HG03457 (cell line): ENCODE results near the gene MANBA.
"Not testable (repeated sequence)": the region's sequence is repeated elsewhere in the genome, so short reads cannot be mapped to it uniquely, and the experiment has no call there.

ENCODE experiments used
- ATAC-seq: cut with Tn5 transposase; IDR thresholded peaks from one replicate; pipeline ENCODE4 v1.9.1; 2021; ENCODE audit warnings: moderate number of reproducible peaks; ENCODE audit not compliant: unreplicated experiment

The MANBA gene

GRCh38 chr4:102725229-102725628, 35.5 kb downstream of the MANBA start:
- no peak for ATAC-seq

- ATAC-seq, result no peak
These were observed 37.3 kb downstream of the MANBA start for GRCh38 chr4:102723511-102723910.

GRCh38 chr4:102722740-102723139, 38.0 kb downstream of the MANBA start:
- ATAC-seq, result no peak

- ATAC-seq, result not testable (repeated sequence)
These were observed 41.8 kb downstream of the MANBA start for GRCh38 chr4:102718833-102719575.

DNA sequence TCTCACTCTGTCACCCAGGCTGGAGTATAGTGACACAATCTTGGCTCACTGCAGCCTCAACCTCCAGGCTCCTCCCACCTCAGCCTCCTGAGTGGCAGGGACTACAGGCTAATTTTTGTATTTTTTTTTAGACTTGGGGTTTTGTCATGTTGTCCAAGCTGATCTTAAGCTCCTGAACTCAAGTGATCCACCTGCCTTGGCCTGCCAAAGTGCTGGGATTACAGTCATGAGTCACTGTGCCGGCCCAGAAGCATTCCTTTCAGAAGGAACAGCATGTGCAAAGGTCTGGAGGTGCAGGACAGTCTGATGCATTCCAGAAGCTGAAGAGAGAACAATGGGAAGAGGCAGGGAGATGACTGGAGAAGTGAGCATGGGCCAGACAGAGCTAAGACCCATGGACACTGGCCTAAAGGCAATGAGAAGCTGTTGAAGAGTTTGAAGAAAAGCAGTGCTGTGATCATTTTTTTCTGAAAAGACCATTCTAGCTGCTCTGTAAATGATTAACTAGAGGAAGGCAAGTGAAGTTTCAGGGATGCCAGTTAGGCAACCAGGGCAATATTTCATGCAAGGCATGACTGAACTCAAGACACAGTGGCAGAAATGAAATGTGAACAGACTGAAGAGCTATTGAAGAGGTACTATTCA, 43.2 kb downstream of the MANBA start:
- no peak for ATAC-seq

GRCh38 chr4:102715057-102715456, 45.7 kb downstream of the MANBA start:
- ATAC-seq, result no peak

GRCh38 chr4:102713774-102714173, 47.0 kb downstream of the MANBA start:
- not testable (repeated sequence) for ATAC-seq

- no peak for ATAC-seq
These were observed 47.7 kb downstream of the MANBA start for GRCh38 chr4:102713096-102713495.

DNA sequence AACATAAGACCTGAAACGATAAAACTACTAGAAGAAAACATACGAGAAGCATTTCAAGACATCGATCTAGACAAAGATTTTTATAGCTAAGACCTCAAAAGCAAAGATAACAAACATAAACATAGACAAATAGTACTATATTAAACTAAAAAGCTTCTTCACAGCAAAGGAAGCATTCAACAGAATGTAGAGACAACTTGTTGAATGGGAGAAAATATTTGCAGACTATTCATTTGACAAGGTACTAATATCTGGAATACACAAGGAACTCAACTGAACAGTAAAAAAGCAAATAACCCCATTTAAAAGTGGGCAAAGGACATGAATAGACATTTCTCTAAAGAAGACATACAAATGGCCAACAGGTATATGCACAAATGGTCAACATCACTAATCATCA, 49.8 kb downstream of the MANBA start:
- ATAC-seq, result no peak

DNA sequence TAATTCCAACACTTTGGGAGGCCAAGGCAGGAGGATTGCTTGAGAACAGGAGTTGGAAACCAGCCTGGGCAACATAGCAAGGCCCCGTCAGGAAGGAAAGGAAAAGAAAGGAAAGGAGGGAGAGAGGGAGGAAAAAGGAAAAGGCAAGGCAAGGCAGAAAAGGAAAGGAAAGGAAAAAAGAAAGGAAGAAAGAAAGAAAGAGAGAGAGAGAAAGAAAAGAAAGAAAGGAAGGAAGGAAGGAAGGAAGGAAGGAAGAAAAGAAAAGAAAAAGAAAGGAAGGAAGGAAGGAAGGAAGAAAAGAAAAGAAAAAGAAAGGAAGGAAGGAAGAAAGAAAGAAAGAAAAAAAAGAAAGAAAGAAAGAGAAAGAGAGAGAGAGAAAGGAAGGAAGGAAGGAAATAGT, 51.7 kb downstream of the MANBA start:
- ATAC-seq, result not testable (repeated sequence)

DNA sequence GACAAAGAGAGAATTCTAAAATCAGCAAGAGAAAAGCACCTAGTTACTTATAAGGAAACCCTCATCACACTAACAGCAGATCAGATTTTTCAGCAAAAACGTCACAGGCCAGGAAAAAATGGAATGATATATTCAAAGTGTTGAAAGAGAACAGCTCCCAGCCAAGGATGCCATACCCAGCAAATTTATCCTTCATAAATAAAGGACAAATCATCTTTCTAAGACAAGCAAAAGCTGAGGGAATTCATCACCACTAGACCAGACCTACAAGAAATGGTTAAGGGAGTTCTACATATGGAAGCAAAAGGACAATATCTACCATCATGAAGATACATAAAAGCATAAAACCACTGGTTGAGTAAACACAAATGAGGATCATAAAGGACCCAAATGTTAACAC, 53.6 kb downstream of the MANBA start:
- no peak for ATAC-seq

- ATAC-seq, result no peak
These were observed 55.3 kb downstream of the MANBA start for GRCh38 chr4:102705391-102705935.

- ATAC-seq, result no peak
These were observed 64.0 kb downstream of the MANBA start for GRCh38 chr4:102696758-102697157.

DNA sequence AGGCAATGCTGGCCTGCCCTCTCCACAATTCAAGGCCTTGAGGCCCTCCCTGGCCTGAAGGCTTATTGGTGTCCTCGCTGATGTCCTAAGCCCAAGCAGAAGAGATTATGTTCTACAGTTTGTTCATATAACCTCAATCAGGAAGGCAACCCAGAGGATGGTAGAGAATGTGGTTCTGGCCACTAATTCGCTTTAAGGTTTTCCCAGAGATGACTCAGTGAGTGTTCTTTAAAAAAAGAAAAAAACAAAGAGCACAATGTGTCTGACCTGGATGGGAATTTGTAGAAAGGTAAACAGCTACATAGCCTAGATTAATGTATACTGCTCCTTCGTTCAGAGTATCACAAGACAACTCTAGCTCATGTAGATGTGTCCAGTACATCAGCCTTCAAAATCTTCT, 66.0 kb downstream of the MANBA start:
- ATAC-seq, result no peak

GRCh38 chr4:102693861-102694260, 66.9 kb downstream of the MANBA start:
- no peak for ATAC-seq

DNA sequence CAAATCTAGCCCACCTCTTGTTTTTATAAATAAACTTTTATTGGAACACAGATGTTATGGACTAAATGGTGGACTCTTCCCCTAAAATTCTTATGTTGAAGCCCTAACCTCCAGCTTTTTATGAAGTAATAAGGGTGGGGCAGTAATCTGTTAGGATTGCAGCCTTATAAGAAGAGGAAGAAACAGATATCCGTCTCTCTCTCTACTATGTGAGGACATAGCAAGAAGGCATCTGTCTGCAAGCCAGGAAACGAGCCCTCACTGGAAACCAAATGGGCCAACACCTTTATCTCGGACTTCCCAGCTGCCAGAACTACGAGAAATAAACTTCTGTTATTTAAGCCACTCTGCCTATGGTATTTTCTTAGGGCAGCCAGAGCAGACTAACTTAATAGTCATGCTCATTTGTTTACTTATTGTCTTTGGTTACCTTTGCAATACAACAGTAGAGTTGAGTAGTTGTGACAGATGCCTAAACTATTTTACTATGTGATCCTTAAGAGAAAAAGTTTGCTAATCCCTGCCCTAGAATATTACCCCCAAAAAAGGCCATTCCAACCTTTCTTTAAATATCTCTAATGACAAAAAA, 67.4 kb downstream of the MANBA start:
- no peak for ATAC-seq

GRCh38 chr4:102692474-102692873, 68.3 kb downstream of the MANBA start:
- no peak for ATAC-seq

DNA sequence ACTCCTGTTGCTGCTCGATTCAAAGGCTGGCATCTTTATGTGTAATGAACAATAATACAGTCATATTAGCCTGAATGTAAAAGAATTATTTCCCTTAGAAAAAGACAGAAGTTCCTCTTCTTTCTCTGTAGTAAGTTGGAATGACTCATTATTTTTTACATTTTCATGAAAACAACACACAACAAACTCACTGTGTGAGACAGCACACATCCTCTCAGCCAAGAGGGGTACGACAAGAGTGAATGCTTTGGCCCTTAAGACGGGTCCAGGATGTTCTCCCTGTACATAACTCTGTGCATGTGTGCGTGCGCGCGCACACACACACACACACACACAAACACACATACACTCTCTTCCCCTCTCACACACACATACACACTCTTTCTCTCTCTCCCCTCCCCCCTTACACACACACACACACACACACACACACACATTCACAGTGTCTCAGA, 72.8 kb downstream of the MANBA start:
- peak; percentile 26 for ATAC-seq

- peak; percentile 83 for ATAC-seq
These were observed 73.3 kb downstream of the MANBA start for GRCh38 chr4:102687373-102687981.

DNA sequence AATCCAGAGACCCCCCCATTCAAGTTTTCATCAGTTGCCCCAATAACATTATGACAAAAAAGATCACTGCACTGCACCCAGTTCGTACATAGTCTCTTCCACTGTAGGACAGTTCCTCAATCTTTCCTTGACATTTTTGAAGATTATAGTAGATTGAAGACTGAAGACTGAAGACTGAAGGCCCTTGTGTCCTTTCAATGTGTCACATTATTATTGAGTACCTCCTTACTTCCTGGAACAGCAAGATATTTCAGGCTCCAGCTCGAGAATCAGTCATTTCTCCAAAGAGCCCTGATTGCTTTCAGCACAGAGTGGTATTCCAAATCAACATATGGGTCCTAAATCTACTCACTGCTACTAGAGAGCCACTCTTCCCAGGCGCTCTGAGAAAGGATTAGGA, 75.0 kb downstream of the MANBA start:
- ATAC-seq, result no peak

DNA sequence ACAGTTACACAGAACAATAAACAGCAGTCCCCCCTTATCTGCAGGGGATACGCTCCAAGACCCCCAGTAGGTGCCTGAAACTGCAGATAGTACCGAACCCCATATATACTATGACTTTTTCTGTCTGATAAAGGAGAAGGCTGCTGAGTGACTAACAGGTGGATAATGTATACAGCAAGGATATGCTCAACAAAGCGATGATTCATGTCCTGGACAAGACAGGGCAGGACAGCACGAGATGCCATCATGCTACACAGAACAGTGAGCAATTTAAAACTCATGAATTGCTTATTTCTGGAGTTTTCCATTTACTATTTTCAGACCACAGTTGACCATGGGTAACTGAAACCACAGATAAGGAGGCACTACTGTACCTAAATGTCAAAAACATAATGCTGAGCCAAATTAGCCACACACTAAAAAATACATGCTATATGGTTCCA, 76.1 kb downstream of the MANBA start:
- no peak for ATAC-seq
